HG03108 (cell line): Measurements from ENCODE around the gene ZNF593OS.

ENCODE experiments used
- ATAC-seq: cut with Tn5 transposase; IDR thresholded peaks from one replicate; pipeline ENCODE4 v1.9.1; 2021; ENCODE audit warnings: moderate library complexity; ENCODE audit not compliant: unreplicated experiment

ZNF593OS gene

GRCh38 chr1:26171084-26172072 is at the start of gene ZNF593OS:
ZNF593OS (minus strand) TSS chr1:26171832; CDS start chr1:26171661, 171 bp downstream.
- ATAC-seq: no peak

DNA sequence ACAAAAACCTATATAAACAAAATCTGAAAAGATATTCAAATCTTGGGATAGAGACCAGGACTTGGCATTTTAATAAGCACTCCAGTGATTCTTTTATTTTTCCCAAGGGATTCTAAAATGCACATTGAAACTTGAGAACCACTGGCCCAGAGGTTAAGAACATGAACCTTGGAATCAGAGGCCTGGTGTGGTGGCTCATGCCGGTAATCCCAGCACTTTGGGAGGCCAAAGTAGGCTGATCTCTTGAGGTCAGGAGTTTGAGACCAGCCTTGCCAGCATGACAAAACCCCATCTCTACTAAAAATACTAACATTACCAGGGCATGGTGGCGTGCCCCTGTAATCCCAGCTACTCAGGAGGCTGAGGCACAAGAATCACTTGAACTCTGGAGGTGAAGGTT is 49.5 kb upstream of the ZNF593OS start:
- ATAC-seq: no peak

GRCh38 chr1:26220199-26220912 is 48.7 kb upstream of the ZNF593OS start:
- ATAC-seq: no peak

GRCh38 chr1:26218906-26219494 is 47.4 kb upstream of the ZNF593OS start:
- no peak for ATAC-seq

DNA sequence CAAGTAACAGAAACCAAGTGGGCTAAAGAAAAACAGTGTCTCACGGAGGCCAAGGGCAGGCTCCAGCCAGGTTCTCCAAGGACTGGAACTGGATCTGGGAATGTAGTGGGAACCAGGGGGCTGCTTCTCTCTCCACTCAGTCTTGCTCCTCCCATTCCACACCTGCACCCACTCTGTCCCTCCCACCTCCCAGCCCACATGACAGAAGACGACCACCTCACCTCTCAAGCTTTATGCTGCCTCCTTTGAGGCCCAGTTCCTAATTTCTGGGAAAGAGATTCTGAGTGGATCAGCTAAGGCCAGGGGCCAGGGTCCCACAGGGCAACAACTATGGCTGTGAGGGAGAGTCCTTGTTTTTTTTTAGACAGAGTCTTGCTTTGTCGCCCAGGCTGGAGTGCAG is 43.6 kb upstream of the ZNF593OS start:
- no peak for ATAC-seq

DNA sequence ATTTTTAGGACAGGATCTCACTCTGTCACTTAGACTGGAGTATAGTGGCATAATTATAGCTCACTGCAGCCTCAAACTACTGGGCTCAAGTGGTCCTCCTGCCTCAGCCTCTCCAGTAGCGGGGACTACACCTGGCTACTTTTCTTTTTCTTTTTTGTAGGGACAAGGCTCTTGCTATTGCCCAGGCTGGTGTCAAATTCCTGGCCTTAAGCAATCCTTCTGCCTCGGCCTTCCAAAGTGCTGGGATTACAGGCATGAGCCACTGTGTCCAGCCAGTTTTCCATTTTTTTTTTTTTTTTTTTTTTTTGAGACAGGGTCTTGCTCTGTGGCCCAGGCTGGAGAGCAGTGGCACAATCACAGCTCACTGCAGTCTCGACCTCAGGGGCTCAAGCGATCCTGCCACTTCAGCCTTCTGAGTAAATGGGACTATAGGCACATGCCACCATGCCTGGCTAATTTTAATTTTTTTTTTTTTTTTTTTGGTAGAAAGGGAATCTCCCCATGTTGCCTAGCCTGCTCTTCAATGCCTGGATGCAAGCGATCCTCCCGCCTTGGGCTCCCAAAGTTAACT is 41.8 kb upstream of the ZNF593OS start:
- no peak for ATAC-seq

- ATAC-seq: no peak
Observed at GRCh38 chr1:26212726-26213125, 41.1 kb upstream of the ZNF593OS start.

DNA sequence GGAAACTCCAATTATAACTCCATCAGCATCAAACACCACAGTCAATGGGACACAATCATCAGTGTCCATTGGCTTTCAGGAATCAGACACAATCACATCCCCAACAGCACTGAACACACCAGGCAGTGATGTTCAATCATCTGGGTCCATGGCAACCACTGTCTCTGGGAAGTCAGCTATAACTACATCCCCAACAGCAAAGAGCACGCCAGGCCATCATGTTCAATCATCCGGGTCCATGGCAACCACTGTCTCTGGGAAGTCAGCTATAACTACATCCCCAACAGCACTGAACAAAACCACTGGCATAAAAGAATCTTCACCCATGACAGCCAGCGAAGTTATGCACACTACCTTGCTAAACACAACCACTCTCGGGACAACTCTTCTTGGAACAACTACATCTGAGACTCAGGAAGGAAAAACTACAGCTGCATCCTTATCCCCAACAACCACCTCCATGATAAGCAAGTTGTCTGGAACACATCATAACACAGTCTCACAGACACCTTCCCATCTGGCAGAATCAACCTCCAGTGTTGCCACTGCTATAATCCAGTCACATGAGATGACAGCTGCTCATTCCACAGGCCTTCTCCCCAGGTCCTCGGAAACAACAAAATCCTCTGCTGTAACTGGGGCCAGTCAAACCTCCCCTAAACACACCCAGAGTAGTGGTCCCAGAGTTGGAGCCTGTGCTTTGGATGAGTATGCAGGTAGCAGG is 38.7 kb upstream of the ZNF593OS start:
- no peak for ATAC-seq

DNA sequence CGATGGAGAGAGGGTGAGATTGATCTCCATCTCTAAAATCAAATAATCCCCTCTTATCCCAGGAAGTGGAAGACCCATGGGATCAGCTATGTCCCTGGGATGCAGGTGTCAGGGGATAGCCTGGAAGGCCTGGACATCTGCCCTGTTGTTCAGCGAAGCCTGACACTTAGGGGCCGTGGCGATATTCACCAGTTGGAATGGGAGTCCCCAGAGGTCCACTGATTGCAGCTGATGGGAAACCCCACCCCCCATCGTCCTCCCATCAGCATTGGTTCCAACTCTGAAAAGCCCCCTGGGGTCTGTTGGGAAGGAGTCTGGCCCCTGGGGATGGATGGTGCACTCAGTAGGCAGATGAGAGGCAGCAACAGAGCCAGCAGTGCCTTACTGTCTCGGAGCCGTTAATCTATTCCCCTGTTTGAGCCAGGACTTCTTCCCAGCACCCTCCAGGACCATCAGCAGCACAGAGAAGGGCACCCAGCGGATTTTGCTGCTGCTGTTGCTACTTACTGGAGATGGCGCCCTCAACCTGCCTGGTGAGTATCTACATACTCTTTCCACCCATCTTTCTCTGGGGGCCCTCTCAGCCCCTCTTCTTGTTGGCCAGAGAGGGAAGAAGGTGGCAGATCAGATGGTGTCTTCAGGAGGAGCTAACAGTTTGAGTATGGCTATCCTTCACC is 32.1 kb upstream of the ZNF593OS start:
- ATAC-seq: no peak

DNA sequence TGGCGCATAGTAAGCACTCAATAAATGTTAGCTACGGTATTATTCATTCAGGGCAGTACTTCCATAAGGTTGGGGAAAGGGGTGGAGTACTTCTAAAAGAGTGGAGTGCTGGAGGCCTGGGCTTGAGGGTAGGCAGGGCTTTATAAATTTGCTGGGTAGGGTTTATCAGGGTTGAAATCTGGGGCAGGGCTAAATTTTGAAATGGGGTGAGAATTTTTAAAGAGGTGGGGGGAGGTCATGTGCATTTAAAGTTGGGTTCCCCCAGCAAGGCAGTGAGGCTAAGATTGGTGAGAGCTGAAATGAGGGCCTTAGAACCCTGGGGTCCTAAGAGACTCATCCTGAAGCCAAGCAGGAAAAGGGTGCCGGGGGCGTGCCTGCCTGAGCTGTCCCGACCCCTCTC is 28.8 kb upstream of the ZNF593OS start:
- no peak for ATAC-seq

GRCh38 chr1:26197813-26198212 is 26.2 kb upstream of the ZNF593OS start:
- no peak for ATAC-seq

DNA sequence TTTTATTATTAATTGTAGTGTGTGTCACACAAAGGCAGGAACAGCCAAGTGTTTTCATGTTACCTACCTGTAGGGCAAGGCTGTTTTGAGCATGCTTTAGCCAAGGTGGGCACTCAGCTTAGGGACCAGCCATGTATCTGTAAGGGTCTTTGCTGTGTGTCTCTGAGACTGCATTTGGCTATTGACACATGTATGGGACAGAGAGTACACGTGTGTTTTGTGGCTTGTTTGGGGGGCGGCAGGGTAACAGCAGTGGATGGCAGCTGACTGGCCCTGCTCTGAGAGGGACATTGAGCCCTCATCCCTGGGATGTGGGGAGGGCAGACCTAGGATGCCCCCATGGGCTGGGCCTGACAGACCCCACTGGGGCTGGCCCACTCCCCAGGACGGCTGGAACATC is 25.7 kb upstream of the ZNF593OS start:
- ATAC-seq: no peak

DNA sequence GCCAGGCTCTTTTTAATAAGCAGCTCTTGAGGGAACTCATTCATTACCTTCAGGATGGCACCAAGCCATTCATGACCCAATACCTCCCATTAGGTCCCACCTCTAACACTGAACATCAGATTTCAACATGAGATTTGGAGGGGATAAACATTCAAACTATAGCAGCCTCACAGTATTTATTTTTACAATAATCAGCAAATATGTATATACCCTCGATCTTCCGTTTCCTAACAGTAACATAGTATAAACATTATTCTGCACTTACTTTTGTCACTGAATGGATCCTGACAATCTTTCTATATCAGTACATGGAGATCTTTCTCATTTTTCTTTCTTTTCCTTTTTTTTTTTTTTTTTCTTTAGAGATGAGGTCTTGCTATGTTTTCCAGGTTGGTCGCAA is 24.2 kb upstream of the ZNF593OS start:
- ATAC-seq: no peak

GRCh38 chr1:26191739-26192138 is 20.1 kb upstream of the ZNF593OS start:
- ATAC-seq: no peak

- ATAC-seq: no peak
Observed at GRCh38 chr1:26190373-26190987, 18.8 kb upstream of the ZNF593OS start, which contains the start of gene CATSPER4. CATSPER4 (plus strand) TSS chr1:26190602; CDS start chr1:26190628, 26 bp downstream.

DNA sequence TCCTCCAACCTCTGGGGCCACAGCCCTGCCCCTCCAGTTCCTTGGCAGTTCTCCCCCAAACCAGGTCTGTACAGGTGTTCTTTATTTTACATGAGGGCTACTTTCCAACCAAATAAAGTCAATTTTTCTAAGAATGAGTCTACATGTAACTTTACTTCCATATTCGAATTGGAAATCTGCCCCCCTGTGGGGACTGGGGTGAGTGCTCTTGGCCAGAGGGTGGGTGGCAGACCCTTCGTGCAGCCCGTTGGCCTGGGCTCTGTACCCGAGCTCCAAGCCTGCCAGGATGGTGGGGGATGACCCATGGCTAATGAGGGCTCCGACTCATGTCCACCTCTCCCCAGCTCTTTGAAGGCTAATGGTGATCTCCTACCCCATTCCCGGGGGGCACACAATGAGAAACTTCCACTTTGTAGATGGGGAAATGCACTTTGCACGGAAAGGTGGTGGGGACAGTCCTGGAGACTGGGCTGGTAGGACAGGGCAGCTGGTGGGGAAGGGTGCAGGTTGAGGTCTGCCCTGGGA is 18.2 kb upstream of the ZNF593OS start:
- ATAC-seq: no peak

- no peak for ATAC-seq
Observed at GRCh38 chr1:26189331-26189730, 17.7 kb upstream of the ZNF593OS start.

DNA sequence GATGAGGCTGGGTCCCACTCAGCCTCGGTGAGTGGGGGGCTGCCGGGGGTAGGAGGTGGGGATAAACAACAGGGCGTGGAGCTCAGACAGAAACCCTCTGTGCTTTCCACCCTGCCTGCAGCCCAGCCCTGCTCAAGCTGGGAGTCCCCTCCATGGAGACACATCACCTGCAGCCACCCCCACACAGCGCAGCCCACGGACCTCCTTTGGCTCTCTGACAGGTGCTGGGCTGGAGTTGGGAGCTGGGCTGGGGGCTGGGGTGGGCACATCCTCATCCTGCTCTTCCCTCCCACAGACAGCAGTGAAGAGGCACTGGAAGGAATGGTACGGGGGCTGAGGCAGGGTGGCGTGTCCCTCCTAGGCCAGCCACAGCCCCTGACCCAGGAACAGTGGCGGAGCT is 16.8 kb upstream of the ZNF593OS start:
- no peak for ATAC-seq

GRCh38 chr1:26187882-26188281 is 16.2 kb upstream of the ZNF593OS start:
- ATAC-seq: no peak
